Forelimb muscle (tissue), 1 donor: ENCODE measurements around the gene ODAD3. TPM values are rescaled to one million over a fixed set of nuclear protein-coding genes. Genes with fewer than 3 reads are reported as not detected.
"Not testable (repeated sequence)": the region's sequence is repeated elsewhere in the genome, so short reads cannot be mapped to it uniquely, and the experiment has no call there.

Source experiments
- DNase-seq: peaks from one replicate; pipeline ENCODE4 v3.0.0-alpha.2; 2013; ENCODE audit warnings: low read depth
- polyA plus RNA-seq: library from polyadenylated mRNA; unstranded; fragments of 120-200 nt; gene quantifications from one replicate; pipeline ENCODE4 v1.2.1, GENCODE V29; 2013; ENCODE audit not compliant: insufficient read length

Gene ODAD3
- polyA plus RNA-seq, 1 donor = 0.20 TPM

DNA sequence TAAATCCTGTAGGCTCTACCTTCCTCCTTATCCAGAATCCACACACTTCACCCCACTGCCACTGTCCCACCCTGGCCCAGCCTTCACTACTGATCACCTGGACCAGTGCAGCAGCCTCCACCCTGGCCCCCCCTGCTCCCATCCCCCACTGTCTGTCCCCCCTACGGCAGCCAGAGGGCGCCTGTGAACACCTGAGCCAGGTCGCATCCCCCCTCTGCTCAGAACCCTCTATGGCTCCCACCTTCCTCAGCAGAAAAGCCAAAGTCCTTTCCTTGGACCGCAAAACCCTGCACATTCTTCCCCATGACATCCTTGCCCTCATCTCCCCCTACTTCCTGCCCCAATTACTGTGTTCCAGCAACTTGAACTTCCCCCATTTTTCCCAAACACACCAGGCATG, 25.3 kb upstream of the ODAD3 start:
- no peak for DNase-seq

DNA sequence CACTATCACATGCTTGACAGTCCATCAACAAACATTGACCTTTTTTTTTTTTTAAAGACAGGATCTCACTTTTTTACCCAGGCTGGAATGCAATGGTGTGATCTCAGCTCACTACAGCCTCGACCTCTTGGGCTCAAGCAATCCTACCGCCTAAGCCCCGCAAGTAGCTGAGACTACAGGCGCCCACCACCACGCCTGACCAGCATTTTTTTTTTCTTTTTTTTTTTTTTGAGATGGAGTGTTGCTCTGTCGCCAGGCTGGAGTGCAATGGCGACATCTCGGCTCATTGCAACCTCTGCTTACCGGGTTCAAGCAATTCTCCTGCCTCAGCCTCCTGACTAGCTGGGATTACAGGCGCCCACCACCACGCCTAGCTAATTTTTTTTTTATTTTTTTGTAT, 24.0 kb upstream of the ODAD3 start:
- DNase-seq = not testable (repeated sequence)

DNA sequence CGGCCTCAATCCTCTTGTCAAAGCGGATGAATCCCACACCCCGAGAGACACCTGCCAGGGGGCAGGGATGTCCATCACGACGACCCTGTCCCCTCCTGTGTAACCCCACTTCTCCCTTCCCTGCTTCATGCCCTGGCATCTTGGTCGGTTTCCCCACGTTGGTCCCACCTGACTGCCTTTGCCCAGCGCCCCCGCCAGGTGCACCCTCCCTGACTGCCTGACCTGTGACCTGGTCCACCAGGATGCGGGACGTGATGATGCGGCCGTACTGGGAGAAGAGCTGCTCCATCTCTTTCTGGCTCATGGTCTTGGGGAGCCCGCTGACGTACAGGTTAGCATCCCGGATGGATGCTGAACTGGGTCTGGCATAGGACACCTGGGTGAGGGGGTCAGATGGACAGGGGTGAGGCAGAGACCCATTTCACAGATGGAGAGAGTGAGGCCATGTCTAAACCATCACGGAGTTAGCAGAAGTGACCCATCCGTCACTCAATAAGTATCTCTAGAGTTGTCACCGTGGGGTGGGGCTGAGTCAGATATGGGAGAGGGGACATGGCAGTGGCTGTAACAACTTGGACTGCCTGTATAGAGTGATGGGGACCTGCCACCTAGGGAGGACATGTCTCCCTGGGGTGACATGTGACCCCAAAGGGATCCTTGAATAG, 23.4 kb upstream of the ODAD3 start:
- DNase-seq = no peak

DNA sequence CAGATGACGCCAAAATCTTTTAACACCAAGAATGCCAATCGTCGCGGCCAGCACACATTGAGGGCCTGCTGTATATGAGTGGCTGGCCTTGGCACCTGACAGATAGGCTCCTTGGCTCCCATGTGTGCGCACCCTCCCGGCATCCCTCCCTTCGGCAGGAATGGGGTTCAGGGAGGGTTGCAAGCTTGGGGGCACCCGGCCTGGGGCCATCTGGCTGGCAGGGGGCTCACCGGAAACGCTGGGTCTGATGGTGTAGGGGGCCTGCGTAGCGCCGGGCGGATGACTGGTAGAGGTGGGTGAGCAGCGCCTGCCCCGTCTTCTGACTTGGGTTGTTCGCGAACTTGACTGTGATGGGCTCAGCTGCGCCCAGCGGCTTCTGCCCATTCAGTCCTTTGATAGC, 22.9 kb upstream of the ODAD3 start:
- DNase-seq = no peak

DNA sequence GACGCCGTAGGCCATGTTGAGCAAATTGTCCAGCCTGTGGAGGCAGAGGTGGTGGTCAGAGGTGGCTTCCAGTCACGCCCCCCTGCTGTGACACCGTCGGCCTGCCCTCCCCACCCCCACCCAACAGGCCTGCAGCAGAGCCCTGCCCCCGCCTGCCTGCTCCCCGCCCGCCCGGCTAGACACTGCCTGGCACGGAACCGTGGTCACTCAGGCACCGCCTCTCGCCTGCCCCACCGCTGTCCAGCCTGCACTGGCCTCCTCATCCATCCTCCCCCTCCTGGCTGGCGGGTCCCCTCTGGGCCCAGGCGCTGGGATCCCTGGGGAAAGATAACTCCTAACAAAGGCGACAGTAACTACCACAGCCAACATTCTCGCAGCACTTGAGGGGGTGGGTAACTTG, 22.2 kb upstream of the ODAD3 start:
- no peak for DNase-seq

DNA sequence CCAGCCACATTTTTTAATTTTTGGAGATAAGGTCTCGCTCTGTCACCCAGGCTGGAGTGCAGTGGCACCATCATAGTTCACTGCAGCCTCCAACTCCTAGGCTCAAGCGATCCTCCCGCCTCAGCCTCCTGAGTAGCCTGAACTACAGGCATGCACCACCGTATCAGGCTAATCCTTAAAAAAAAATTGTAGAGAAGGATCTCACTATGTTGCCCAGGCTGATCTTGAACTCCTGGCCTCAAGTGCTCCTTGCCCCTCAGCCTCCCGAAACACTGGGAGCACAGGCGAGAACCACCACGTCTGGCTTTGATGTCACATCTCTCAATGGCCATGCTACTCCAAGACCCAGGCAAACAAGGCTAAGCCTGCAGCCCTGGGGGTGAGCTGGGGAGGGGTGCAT, 21.7 kb upstream of the ODAD3 start:
- DNase-seq = no peak

DNA sequence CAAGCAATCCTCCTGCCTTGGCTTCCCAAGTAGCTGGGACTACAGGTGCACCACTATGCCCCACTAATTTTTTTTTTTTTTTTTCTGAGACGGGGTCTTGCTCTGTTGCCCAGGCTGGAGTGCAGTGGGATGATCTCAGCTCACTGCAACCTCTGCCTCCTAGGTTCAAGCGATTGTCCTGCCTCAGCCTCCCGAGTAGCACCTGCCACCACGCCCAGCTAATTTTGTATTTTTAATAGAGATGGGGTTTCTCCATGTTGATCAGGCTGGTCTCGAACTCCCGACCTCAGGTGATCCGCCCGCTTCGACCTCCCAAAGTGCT, 20.3 kb upstream of the ODAD3 start:
- not testable (repeated sequence) for DNase-seq

DNA sequence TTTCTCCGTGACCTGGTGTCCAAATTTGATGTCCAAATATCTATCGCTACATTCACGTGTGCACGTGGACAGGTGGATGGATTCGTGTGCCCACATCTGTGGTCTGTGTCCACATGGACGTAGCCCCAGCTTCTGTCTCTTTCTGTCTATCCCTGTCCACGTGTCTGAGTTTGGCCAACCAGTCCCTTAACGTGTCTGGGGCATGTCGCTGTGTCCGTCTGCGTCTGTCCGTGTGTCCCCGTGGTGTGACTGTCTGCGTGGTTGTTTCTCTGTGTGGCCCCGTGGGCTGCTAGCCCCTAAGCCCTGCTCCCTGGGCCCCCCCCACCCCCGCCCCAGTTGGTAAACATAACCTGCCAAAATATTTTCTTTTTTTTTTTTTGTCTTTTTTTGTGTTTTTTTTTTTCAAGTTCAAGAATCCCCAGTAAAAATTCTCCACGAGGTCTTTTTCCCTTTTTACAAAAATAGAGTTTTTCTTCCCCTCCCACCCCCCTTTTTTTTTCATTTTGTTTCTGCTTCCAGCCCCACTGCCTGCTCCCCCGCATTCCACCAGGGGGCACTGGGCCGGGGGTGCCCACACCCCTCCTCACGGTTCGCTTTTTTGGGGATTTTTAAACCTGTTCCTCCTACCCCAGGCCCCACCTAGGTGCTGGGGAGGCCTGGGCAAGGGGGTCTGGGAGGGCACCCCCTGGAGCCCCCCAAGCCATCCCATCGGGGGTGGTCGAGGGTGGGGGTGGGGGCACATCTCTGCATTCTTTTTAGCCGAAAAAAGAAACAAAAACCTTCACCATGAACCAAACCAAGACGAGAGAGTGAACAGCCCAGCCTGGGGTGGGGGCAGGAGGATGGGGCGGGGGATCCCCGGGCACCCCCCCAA, 18.8 kb upstream of the ODAD3 start:
- no peak for DNase-seq

DNA sequence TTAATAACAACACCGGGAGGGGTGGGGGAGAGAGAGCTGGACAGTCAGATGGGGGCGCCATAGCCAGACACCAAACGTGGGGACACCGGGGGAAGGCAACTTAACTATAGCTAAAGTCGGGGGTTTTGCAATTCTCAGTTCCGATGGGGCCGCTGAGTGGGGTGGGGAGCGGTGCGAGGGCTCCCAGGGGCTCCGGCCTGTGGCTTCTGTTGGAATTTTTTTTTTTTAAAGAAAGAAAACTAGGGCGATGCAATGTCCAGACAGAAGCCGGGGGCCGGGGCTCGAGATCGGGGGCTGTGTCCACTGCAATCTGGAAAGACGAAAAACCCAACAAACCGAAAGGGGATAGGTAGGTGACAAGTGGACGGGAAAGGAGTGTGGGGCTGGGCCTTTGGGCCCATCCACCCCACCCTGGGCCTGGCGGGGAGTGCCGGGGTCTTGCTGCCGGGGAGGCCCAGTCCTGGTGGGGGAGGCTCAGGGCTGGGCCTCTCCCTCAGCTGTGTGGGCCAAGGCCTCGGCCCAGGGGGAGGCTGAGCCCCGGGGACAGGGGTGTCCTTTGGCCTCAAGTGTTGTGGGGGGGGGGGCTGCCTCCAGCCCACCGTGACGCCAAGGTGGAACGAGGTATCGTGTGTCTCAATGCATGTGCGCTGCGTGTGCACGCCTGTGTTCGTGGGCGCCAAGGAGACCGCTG, 17.8 kb upstream of the ODAD3 start:
- DNase-seq = no peak

DNA sequence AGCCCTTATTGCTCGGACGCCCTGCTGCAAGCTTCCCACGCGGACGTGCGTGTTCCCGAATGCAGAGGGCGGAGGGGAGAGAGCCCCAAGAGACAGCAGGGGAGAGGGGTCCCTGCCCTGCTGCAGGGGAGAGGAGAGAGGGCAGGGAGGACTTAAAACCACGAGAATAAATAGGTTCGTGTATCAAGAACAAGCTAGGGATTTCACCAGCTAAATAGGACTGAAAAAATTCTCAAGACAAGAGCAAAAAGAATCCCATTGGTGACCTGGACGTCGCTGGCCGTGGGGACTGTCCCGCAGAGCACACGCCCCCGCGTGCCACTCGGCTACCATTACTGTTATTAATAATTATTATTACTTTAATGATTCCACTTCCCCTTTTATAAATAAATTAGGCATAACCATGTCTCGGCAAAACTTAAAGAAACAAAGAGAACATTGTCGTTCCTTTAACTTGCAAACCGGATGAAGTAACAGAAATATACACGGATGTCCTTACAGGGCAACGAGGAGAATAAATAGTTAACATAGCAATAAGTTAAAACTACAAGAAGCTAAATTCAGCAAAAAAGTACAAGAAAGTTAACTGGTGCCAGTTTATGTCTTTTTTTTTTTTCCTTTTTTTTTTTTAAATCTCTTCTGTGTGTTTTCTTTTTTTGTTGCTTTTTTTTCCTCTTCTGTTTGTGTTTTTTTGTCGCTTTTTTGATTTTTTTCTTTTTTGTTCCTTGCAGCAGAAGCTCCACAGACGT, 17.1 kb upstream of the ODAD3 start:
- DNase-seq = no peak

DNA sequence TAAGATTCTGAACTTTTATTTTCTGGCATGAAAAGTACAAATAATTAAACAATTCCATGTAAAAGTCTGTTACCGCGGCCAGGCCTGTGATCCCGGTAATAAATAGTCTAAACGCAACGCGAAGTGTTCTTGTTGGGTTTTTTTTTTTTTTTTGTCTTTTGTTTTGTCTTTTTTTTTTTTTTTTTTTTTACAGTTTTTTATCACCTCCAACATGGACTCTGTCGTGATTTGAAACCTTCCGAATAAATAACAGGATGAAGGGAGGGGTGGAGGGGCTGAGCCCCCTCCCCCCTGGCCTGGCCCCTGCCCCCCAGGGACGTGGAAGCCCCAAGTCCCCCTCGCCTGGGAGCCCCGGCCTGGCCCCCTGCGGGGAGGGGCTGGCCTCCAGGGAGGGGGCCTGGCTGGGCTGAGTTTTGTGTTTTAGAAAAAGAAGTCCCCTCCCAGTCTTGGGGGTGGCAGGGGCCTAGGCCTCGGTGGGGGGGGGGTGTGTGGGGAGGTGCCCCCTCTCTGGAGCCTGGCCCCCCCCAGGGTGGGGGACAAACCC, 16.5 kb upstream of the ODAD3 start:
- no peak for DNase-seq

DNA sequence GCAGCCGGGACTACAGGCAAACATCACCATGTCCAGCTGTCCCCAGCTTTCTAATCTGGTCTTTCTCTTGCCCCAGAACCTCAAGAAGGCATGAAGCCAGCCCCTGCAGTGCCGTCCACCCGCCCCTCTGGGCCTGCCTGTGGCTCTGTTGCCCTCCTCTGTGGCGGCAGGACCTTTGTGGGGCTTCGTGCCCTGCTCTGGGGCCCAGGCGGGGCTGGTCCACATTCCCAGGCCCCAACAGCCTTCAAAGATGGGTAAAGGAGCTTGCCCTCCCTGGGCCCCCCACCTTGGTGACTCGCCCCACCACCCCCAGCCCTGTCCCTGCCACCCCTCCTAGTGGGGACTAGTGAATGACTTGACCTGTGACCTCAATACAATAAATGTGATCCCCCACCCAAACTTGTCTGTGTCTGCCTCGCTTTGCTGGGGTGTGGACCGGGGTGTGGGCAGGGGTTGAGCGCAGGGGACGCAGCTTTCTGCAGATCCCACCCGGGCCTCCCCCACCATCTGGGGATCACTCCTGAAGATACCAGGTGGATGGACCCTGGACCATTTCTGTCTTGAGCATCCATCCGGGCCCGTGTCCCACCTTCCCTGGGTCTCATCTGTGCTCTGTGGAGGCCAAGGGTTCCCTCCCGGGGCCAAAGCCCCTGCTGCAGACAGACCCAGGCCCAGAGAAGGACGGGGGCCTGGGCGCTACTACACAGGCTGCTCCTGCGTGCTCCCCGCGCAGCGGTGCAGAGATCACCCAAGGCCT, 15.8 kb upstream of the ODAD3 start:
- no peak for DNase-seq

DNA sequence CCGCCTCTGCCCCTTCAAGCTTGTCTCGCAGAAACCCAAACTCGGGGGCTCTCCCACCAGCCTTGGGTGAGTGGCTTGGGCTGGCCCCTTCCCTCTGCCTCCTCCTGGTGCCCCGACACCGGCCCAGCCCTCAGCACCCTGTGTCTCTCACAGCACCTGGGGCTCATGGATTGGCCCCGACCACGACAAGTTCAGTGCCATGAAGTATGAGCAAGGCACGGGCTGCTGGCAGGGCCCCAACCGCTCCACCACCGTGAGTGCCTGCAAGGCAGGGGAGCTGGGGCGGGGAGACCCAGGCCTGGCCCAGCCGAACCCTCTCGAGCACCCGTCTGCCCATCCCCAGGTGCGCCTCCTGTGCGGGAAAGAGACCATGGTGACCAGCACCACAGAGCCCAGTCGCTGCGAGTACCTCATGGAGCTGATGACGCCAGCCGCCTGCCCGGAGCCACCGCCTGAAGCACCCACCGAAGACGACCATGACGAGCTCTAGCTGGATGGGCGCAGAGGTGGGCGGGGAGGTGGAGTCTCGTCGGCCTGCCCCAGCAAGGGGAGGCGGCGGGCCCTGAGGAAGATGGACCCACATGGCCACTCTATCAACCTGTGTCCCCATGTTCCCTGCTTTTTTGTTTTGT, 14.1 kb upstream of the ODAD3 start:
- no peak for DNase-seq

DNA sequence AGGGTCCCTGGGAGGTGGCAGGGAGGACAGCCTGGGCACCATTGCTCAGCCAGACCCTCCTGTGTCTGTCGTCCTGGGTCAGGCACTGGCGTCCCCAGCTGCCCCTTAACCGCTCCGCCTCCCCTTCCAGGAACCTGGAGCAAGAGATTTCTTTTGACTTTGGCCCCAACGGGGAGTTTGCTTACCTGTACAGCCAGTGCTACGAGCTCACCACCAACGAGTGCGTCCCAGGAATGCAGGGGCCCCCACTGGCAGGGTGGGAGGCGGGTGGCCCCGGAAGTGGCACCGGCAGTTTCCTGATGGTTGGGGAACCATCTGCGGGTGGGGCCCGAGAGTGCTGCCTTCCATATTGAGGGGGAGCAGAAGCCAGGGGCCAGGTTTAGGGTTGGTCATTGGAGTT, 13.5 kb upstream of the ODAD3 start:
- no peak for DNase-seq

DNA sequence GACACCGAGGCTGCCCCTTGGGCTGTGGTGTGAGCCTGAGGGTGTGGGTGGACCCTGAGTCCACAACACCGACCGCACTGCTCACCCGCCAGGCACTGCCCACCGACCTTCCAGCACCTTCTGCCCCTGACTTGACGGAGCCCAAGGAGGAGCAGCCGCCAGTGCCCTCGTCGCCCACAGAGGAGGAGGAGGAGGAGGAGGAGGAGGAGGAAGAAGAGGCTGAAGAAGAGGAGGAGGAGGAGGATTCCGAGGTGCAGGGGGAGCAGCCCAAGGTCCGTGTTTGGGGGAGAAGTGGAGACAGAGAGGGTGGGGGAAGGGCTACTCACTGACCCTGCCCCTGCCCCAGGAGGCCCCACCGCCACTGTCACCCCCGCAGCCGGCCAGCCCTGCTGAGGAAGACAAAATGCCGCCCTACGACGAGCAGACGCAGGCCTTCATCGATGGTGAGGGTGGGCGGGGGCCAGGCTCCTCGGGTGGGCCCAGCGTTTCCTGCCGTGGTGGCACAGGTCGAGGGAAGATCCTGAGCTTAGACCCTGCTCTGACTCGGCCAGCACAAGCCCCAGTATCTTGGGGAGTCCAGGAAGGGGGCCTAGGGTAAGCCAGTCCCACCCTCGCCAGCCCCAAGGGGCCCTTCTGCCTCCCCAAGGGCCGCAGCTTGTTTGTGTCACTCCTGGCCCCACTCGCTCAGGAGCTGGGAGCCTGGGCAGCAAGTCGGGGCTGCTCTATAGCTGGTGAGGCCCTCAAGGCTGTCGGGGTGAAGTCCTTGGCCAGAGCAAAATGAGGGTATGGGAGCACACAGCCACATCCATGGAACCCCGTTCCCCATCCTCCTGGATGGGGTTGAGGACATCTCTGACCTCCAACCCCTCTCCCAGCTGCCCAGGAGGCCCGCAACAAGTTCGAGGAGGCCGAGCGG, 12.7 kb upstream of the ODAD3 start:
- DNase-seq = no peak

DNA sequence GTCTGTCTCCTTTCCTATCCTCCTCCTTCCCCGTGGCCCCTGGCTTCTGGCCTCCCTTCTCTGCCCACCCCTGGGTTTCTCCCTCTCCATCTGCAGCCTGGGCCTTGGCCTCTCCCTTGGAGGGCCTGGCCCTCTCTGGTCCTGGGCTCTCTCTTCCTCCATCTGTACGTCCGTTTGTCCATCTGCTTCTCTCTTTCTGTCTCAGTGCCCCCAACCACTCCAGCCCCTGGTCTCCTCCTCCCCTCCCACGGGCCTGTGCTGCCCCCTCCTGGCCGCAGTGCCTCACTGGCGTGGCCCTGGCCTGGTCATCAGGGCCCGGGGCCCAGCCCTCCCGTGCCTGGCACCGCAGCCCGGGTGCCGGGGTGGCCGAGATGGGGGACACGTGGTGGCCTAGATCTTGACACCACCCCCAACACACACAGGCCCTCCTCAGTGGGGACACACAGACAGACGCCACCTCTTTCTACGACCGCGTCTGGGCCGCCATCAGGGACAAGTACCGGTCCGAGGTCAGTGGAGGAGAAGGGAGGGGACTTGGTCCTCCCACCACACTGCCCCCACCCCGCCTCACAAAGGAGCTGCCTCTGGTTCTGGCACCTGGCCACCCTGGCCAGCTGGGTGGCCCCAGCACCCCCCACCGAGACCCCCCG, 11.9 kb upstream of the ODAD3 start:
- DNase-seq = no peak

DNA sequence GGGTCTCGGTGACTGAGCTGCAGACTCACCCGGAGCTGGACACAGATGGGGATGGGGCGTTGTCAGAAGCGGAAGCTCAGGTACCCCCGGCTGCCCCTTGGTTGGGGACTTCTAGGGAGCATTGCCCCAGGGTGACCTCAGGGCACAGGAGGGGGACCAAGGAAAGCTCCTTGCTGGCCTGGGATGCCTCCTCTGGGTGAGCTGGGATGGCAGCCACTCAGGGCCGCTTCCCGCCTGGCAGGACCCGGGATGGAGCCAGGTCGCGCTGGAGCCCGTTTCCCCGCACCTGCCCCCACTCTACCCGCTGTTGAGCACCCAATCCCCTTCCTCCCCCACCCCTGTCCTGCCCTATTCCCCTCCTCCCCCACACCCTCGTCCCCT, 11.3 kb upstream of the ODAD3 start:
- no peak for DNase-seq

DNA sequence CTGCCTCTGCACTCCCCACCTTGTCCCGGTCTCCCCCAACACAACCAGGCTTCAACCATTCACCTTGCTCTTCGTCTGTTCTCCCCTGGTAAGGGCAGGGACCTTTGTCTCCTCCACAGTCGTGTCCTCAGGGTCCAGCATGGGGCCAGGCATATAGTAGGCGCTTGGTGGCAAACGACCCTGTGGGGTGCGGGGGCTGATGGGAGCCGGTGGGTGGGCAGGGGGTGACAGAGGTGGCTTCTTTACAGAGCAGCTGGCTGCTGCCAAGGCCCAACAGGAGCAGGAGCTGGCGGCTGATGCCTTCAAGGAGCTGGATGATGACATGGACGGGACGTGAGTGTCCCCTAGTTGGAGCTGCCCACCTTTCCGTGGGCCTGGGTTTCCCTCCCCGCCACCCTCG, 10.2 kb upstream of the ODAD3 start:
- DNase-seq = no peak

DNA sequence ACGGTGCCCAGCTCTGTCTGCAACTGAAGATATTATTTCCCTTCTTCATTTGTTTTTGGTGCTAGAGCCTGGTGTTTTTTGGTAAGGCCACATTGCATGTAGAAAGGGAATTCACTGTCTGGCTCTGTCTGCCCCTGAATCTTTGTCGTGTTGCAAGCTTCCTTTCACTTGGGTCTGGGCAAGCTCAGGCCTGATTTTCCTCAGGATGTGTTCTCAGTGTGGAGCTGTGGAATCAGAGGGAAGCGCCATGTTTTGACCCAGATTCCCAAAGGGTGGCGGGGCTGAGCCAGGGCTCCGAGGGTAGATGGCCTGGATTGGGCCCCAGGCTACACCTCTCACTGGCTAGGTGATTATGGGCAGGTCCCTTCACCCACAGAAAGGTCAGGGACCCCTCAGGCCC, 9.1 kb upstream of the ODAD3 start:
- DNase-seq = no peak
